ENCODE data around the gene PPM1B. TPM values are rescaled to one million over a fixed set of nuclear protein-coding genes. Genes with fewer than 3 reads are reported as not detected.

The PPM1B gene
- total and polyA plus RNA-seq, 10 of the 15 experiments (the other 5 are each of a cell fraction or from before 2014, with no cell fraction given) = 12.5 to 53.4 (median 33.7) TPM

GRCh38 chr2:44245083-44245861, 76.6 kb downstream of the PPM1B start:
- intact Hi-C loops (cut with micrococcal nuclease; ENCODE audit: unreplicated experiment) (loop anchor here (2.0 kb wide), 1 partner anchor 710 kb away; no protein-coding TSS in a partner anchor), in situ Hi-C loops (cut with MboI) (loop anchor here (10.0 kb wide), 1 partner anchor 710 kb away; no protein-coding TSS in a partner anchor)
- no peaks in the 10 kb centered on the region for H4K20me1 ChIP-seq (ENCODE audit: control insufficient read depth, insufficient read depth)
- no peak overlapping the region for H3K9ac ChIP-seq (ENCODE audit: control insufficient read depth, insufficient read depth, low read length)
- H3K27ac ChIP-seq (ENCODE audit: control insufficient read depth, insufficient read depth) = no peak overlapping the region
- H3K9me3 ChIP-seq (replicated peaks; ENCODE audit: control insufficient read depth, insufficient read depth, low read length) = no peaks in the 10 kb centered on the region
- no peaks in the 10 kb centered on the region for H3K36me3 ChIP-seq (ENCODE audit: control insufficient read depth in 2 of 2, insufficient read depth in 2 of 2, low read length in 1 of 2)
- ChIA-PET SMC1A (ENCODE audit: uncharacterized antibody, unreplicated experiment) (interaction anchor here (0.6 to 5.6 kb wide), 13 partner anchors 9 to 232 kb away, joined by 3 to 37 read pairs (median 4); no protein-coding TSS in a partner anchor), RAD21 (ENCODE audit: unreplicated experiment) (interaction anchor here (0.7 to 1.3 kb wide), 5 partner anchors 11 to 160 kb away, joined by 3 read pairs; no protein-coding TSS in a partner anchor), POLR2A (no interaction called here), CTCF (interaction anchor here (0.6 to 4.8 kb wide), 16 partner anchors 8 to 710 kb away, joined by 3 to 21 read pairs (median 4); no protein-coding TSS in a partner anchor)
- no TSS peak for BruUV-seq (replicated peaks)
- ATAC-seq (no peak), DNase-seq (ENCODE audit: low read depth, low spot score) (no peak), FAIRE-seq (no peak)
- H2AFZ ChIP-seq (ENCODE audit: control insufficient read depth, low read depth, low read length) = no peak overlapping the region
- no peaks in the 10 kb centered on the region for H3K27me3 ChIP-seq (replicated peaks in 1 of 2; ENCODE audit: control insufficient read depth in 2 of 2, insufficient read depth in 2 of 2, low read length in 1 of 2)
- H3K4me1 ChIP-seq (ENCODE audit: control insufficient read depth, insufficient read depth, low read length) = peaks cover 4% of the 10 kb centered on the region; the same call in 1 of the 2 replicates
- H3K4me3 ChIP-seq = no peak overlapping the region
- TF ChIP-seq, protein P1, sequence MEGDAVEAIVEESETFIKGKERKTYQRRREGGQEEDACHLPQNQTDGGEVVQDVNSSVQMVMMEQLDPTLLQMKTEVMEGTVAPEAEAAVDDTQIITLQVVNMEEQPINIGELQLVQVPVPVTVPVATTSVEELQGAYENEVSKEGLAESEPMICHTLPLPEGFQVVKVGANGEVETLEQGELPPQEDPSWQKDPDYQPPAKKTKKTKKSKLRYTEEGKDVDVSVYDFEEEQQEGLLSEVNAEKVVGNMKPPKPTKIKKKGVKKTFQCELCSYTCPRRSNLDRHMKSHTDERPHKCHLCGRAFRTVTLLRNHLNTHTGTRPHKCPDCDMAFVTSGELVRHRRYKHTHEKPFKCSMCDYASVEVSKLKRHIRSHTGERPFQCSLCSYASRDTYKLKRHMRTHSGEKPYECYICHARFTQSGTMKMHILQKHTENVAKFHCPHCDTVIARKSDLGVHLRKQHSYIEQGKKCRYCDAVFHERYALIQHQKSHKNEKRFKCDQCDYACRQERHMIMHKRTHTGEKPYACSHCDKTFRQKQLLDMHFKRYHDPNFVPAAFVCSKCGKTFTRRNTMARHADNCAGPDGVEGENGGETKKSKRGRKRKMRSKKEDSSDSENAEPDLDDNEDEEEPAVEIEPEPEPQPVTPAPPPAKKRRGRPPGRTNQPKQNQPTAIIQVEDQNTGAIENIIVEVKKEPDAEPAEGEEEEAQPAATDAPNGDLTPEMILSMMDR (IDR thresholded peaks at IDR 0.05 in 2 of 3, conservative IDR thresholded peaks at IDR 0.05 in 1 of 3; ENCODE audit: control insufficient read depth in 2 of 3, extremely low read depth in 1 of 3, insufficient read depth in 1 of 3, low read depth in 3 of 3, low read length in 3 of 3) = 0 out of 6 replicates have a peak, but pooled peaks of 1 of the 3 experiments have one; percentile 9
- no peak for TF ChIP-seq WRNIP1 (IDR thresholded peaks at IDR 0.05; ENCODE audit: borderline replicate concordance, low read depth, low read length)
- 30% methylated on average over 3 of the region's 3 CpGs for WGBS (ENCODE audit: insufficient coverage, insufficient replicate concordance, low lambda C conversion rate, missing lambda C conversion rate)
- no peaks in the 10 kb centered on the region for H3K79me2 ChIP-seq (ENCODE audit: control insufficient read depth, insufficient read depth, low read length)
- no peak overlapping the region for H3K4me2 ChIP-seq (ENCODE audit: control insufficient read depth, insufficient read depth)

Measured in GM12878 (cell line).